HG02943 (cell line): ENCODE results near the gene MRPL20.
"Not testable (repeated sequence)": the region's sequence is repeated elsewhere in the genome, so short reads cannot be mapped to it uniquely, and the experiment has no call there.

Source experiments
- ATAC-seq: cut with Tn5 transposase; IDR thresholded peaks from one replicate; pipeline ENCODE4 v1.9.1; 2021; ENCODE audit warnings: mild to moderate bottlenecking, low read depth, moderate library complexity; ENCODE audit not compliant: unreplicated experiment

Gene MRPL20

DNA sequence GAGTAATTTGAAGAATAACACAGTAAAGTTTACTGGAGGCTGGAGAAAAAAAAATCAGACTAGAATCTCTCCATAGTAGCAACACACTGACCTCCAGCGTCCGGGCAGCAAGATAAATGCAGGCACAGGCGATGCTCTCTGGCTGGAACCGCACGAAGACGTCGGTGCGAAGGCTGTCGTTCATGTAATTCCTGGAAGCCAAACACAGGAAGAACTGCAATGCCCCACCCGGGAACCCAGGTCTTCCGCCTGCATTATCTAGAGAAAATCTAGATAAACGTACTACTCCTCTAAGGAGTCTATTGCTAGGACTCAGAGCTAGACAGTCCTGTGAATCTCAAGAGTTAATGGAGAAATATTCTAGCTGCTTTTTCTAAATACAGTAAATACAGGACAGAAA, 16.4 kb downstream of the MRPL20 start:
- ATAC-seq, result no peak

- no peak for ATAC-seq
These were observed 19.0 kb downstream of the MRPL20 start for GRCh38 chr1:1388078-1388472.

DNA sequence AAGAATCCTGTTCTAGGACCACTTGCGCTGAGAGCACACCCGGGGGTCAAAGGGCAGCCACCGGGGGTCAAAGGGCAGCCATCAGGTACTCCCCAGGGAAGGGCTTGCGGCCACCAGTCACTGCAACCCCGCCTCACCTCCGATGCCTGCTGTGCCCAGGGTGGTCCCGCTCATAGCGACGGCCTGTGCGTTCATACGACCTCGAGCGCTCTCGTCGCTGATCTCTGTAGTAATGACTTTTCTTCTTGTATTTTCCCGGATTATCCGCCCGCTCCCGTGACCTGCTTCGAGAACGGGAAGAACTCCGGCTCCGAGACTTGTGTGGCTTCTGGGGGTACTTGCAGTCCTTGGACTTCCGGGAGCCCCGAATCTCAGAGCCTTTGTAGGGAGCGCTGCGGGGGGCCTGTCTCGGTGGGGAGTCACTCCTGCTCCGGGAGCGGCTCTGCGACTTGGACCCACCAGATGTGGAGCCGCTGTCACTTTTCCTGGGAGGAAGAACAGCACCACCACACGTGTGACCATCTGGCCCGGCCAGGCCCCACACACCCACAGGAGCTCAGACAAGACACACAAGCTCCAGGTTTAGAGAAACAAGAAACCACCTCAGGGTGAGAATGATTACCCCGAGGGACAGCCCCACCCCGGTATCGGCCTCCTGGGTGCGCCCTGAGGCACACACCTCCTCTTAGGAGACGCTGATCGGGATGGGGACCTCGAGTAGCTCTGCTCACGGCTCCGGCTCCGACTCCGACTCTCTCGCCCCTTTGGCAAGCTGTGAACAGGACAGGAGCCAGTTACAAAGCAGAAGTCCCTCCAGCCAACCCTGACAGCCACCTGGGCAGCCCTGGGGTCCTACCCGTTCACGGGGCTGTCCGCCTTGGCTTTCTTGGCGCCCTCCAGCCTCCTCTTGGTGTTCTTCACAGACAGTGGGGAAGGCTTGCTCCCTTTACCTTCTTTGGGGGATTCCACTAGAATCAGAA, 19.7 kb downstream of the MRPL20 start:
- no peak for ATAC-seq

- no peak for ATAC-seq
These were observed 21.2 kb downstream of the MRPL20 start for GRCh38 chr1:1385931-1386330.

DNA sequence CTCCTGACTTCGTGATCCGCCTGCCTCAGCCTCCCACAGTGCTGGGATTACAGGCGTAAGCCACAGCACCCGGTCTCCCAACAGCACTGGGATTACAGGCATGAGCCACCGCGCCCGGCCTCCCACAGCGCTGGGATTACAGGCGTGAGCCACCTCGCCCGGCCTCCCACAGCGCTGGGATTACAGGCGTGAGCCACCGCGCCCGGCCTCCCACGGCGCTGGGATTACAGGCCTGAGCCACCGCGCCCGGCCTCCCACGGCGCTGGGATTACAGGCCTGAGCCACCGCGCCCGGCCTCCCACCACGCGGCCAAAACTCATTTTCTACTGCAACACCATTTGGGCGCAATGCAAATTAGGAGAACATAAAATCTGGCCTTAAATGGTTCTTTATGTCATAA, 21.8 kb downstream of the MRPL20 start:
- ATAC-seq, result not testable (repeated sequence)

DNA sequence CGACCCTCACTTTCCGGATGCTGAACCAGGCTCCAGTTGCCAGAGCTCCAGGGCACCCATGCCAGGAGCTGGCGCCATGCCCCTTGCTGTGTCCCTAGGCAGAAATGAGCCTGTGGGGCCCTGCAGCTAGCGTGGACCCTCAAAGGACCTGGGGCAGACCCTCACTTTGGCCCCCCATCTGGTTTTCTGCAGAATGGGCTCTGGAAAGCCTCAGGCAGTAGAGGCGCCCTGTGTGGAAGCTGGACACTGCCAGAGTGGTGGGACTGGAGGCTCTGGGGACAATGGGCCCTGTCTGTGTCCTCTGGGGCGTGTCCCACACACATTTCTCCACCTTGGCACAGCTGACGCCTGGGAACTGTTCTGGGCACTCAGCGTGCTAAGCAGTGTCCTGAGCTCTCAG, 25.8 kb downstream of the MRPL20 start:
- ATAC-seq, result no peak

DNA sequence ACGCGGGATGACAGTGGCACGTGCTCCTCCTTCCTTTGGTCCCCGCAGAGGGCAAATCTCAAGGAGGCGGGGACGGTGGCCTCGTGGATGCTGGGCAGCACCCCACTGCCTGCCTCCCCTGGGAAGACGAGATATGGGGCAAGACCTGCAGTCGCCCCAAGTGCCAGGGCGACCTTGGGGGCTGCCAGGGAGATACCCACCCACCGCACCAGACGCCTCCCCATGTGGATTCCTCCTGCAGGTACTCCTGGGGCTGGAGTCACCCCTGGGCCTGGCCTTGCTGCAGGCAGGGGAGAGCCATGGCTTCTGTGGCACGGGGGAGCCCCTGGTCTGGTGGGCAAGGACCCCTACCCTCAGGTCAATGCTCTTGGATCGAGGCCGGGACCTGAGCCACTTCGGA, 26.2 kb downstream of the MRPL20 start:
- ATAC-seq, result no peak

GRCh38 chr1:1377540-1378205, 29.4 kb downstream of the MRPL20 start:
- ATAC-seq, result no peak

GRCh38 chr1:1376551-1377226, 30.4 kb downstream of the MRPL20 start:
- ATAC-seq, result no peak

DNA sequence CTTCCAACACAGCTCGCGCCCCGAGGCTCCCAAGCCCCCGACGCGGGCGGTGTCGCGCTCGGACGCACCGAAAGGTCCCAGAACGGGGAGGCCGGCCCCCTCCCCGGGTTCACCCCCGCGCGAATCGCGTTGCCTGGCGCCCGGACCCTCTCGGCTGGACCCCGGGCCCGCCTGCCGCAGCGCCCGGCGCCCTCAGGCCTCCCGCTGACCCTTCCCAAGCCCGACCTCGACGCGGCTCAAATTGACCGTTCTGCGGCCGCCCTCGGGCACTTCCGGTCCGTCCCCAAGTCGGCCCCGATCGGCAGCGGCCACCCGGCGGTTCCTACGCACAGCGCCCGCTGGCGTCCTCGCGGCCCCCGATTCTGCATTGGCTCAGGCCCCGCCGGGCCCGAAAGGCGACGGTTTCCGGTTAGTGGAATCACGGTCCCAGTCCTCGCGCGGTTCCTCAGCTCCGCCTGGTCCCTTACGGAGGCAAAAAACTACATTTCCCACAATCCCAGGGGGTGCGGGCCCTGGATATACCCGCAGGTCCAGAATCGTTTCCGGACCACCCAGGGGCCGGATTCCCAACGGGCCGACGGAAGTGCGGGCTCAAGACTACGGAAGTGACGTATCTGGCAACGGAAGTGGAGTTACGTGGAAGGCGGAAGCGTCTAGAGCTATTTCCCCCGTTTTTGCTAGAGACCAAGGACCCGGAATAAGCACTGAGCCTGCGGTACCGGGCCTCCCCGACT, 32.0 kb downstream of the MRPL20 start, which contains the start of gene AURKAIP1:
AURKAIP1 (minus strand) TSS at position 279 of the 734 bp plus-strand sequence. CDS start 451 bp downstream, outside the sequence.
- peak; percentile 80 for ATAC-seq

- ATAC-seq, result peak; percentile 11
These were observed 32.5 kb downstream of the MRPL20 start for GRCh38 chr1:1374589-1374928.

DNA sequence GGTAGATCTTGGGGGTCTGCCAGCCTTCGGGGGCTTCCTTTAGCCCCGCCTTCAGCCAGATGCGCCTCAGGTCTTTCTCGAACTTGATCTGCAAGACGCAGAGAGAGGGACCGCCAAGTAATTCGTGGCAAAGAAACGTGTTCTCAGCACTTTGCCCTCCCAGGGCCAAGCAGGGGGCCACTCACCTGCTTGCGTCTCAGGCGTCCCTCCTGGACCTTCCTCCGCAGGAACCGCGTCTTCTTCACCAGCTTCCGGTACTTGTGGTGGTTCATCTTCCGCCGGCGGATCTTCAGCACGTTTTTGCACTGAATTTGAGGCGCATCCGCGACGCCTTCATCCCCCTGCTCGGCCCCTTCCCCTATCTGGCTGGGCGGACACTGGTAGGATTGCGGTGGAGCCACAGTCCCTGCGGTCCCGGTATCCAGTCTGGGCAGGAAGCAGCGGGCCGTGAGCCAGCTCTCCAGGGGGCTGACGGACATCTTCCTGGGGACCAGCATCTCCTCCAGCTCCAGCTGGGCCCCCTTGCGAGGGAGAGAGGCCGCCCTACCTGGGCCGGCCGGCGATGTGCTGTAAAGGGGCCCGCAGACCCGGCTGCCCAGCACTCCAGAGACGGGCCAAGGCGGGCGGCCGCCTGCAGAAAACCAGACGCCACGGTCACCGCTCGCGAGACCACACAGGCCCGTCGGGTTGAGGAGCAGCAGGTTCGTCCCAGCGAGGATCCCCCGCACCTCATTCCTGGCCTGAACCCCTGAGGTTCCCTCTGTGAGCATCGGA, 33.1 kb downstream of the MRPL20 start:
- ATAC-seq, result no peak

DNA sequence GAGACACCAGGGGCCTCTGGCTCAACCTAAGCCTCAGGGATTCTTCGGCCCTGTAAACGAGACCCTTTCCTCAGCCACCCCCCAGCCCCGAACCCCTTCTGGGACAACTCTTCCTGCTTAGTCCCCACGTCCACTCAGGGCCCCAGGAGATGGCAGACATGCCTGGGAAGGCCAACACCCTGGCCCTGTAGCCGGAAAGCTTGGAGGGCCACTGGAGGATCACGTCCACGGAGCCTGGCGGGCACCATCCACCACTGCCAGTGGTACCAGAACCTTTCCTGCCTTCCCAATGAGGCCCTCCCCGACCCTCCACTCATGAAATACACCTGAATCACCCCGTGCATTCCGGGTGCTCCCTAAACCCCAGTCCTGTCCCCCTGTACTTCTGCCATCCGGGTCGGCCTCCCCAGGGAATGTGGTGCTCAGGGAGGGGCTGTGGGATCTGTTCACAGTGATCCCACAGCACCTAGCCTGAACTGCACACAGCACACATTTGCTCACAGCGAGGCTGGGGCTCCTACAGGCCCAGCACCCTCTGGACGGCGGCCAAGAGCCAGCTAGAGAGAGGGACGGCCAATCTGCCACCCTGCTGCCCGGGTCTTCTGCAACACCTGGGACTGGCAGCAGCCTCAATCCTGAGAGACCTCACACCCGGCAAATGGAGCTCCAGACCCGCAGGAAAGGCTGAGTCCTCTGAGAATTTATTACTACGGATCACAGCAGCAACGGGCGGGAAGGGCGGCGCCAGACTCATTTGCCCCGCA, 33.9 kb downstream of the MRPL20 start:
- ATAC-seq, result no peak

GRCh38 chr1:1371746-1372711, 35.1 kb downstream of the MRPL20 start:
- no peak for ATAC-seq

GRCh38 chr1:1371364-1371745, 35.7 kb downstream of the MRPL20 start:
- ATAC-seq, result no peak

- ATAC-seq, result no peak
These were observed 36.3 kb downstream of the MRPL20 start for GRCh38 chr1:1370771-1371300.

- not testable (repeated sequence) for ATAC-seq
These were observed 37.0 kb downstream of the MRPL20 start for GRCh38 chr1:1370094-1370493.

DNA sequence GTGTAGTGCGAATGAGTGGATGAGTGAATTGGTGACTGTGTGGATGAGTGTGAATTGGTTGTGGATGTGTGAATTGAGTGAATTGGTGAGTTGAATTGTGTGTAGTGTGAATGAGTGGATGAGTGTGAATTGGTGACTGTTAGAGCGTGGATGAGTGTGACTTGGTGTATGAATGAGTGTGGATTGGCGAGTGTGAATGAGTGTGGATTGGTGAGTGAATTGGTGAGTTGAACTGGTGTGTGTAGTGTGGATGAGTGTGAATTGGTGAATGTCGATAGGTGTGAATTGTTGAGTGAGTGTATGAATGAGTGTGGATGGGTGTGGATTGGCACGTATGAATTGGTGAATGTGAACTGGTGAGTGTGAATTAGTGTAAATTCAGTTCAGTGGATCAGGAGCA, 39.8 kb downstream of the MRPL20 start:
- ATAC-seq, result no peak
